ENCODE results near the gene KATNIP. TPM values are rescaled to one million over a fixed set of nuclear protein-coding genes. Genes with fewer than 3 reads are reported as not detected.

KATNIP gene
- total and polyA plus RNA-seq, 7 experiments from 2014 or later = 5.7 to 39.0 (median 20.1) TPM

DNA sequence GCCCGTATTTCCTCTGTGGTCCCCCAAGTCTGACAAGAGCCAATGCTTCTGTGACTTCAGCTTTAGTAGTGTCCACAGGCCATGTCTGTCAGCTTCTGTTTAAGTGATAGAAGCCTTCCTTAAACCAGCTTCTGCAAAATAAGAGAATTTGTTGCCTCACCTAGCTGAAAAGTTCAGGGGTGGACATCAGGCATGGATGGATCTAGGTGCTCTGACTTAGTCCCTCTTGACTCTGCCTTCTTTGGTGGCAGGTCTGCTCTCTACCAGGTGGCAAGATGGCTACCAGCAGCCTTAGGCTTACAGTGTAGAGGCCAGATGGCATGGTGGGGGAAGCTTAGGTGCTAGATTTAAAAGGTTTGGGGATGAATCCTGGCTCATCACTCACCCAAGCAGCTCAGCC is 33.7 kb downstream of the KATNIP start:
- no peaks in the 10 kb centered on the region for H3K27me3 Mint-ChIP-seq
- no peak overlapping the region for H3K4me3 Mint-ChIP-seq
- H3K9me3 ChIP-seq (ENCODE audit: control insufficient read depth in 2 of 3, low read length in 3 of 3) = no peaks in the 10 kb centered on the region
- H3K27ac ChIP-seq (ENCODE audit: low read depth, low read length) = no peak overlapping the region
- peaks cover 0 to 6% (median 0%) of the 10 kb centered on the region in 7 donors for H3K4me1 Mint-ChIP-seq
- no peaks in the 10 kb centered on the region for H3K36me3 ChIP-seq (ENCODE audit: control insufficient read depth in 2 of 3, insufficient read depth in 3 of 3, low read length in 3 of 3)
- ATAC-seq = no peak
- H3K4me3 ChIP-seq (ENCODE audit: low read length) = no peak overlapping the region
- no peaks in the 10 kb centered on the region for H3K27me3 ChIP-seq (ENCODE audit: control insufficient read depth in 2 of 2, insufficient read depth in 2 of 2, low read length in 2 of 2)
- H3K4me1 ChIP-seq (ENCODE audit: control insufficient read depth in 2 of 2, insufficient read depth in 2 of 2, low read length in 2 of 2) = no peaks in the 10 kb centered on the region
- intact Hi-C loops (cut with micrococcal nuclease) = no loop called here
- H3K36me3 Mint-ChIP-seq = peaks cover 3 to 59% (median 33%) of the 10 kb centered on the region in 5 donors
- CTCF ChIA-PET = no interaction called here
- H3K27ac Mint-ChIP-seq = no peak overlapping the region
- no peak for DNase-seq
- H3K9me3 Mint-ChIP-seq = peaks cover 0 to 6% (median 0%) of the 10 kb centered on the region in 11 donors
- POLR2A ChIA-PET = no interaction called here

GRCh38 chr16:27585200-27585599 is 35.3 kb downstream of the KATNIP start:
- peaks cover 0 to 2% (median 0%) of the 10 kb centered on the region in 7 donors for H3K4me1 Mint-ChIP-seq
- peaks cover 3 to 56% (median 36%) of the 10 kb centered on the region in 5 donors for H3K36me3 Mint-ChIP-seq
- ATAC-seq = no peak
- no peak overlapping the region for H3K4me3 Mint-ChIP-seq
- no peaks in the 10 kb centered on the region for H3K9me3 ChIP-seq (ENCODE audit: control insufficient read depth in 2 of 3, low read length in 3 of 3)
- no peak overlapping the region for H3K27ac ChIP-seq (ENCODE audit: low read depth, low read length)
- no peaks in the 10 kb centered on the region for H3K36me3 ChIP-seq (ENCODE audit: control insufficient read depth in 2 of 3, insufficient read depth in 3 of 3, low read length in 3 of 3)
- H3K4me1 ChIP-seq (ENCODE audit: control insufficient read depth in 2 of 2, insufficient read depth in 2 of 2, low read length in 2 of 2) = no peaks in the 10 kb centered on the region
- intact Hi-C loops (cut with micrococcal nuclease) = no loop called here
- peaks cover 0 to 13% (median 0%) of the 10 kb centered on the region in 11 donors for H3K9me3 Mint-ChIP-seq
- ChIA-PET CTCF (no interaction called here), POLR2A (no interaction called here)
- H3K4me3 ChIP-seq (ENCODE audit: low read length) = no peak overlapping the region
- no peaks in the 10 kb centered on the region for H3K27me3 Mint-ChIP-seq
- H3K27ac Mint-ChIP-seq = no peak overlapping the region
- no peak for DNase-seq
- H3K27me3 ChIP-seq (ENCODE audit: control insufficient read depth in 2 of 2, insufficient read depth in 2 of 2, low read length in 2 of 2) = no peaks in the 10 kb centered on the region

DNA sequence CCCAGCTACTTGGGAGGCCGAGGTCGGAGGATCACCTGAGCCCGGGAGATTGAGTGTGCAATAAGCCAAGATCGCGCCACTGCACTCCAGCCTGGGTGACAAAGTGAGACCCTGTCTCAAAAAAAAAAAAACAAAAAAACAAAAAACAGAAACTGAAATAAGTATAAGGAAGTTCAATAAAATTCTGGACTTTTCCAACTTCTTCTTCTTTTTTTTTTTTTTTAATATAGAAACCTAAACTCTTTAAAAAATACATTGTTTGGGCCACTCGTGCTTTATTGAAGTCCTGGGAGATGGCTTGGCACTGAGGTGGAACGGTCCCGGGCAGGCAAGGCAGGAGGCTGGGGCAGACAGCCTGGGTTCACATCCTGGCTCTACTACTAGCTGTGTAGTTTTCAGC is 36.8 kb downstream of the KATNIP start:
- intact Hi-C loops (cut with micrococcal nuclease) = no loop called here
- Mint-ChIP-seq H3K4me3 (no peak overlapping the region), H3K4me1 (peaks cover 0 to 2% (median 0%) of the 10 kb centered on the region in 7 donors), H3K27me3 (no peaks in the 10 kb centered on the region), H3K36me3 (peaks cover 3 to 47% (median 37%) of the 10 kb centered on the region in 5 donors), H3K9me3 (peaks cover 0 to 14% (median 2%) of the 10 kb centered on the region in 11 donors), H3K27ac (no peak overlapping the region)
- DNase-seq (no peak), ATAC-seq (no peak)
- Histone ChIP-seq H3K27me3 (ENCODE audit: control insufficient read depth in 2 of 2, insufficient read depth in 2 of 2, low read length in 2 of 2) (no peaks in the 10 kb centered on the region), H3K4me1 (ENCODE audit: control insufficient read depth in 2 of 2, insufficient read depth in 2 of 2, low read length in 2 of 2) (no peaks in the 10 kb centered on the region), H3K4me3 (ENCODE audit: low read length) (no peak overlapping the region), H3K27ac (ENCODE audit: low read depth, low read length) (no peak overlapping the region), H3K36me3 (ENCODE audit: control insufficient read depth in 2 of 3, insufficient read depth in 3 of 3, low read length in 3 of 3) (peaks cover 0 to 3% (median 0%) of the 10 kb centered on the region in 3 experiments), H3K9me3 (ENCODE audit: control insufficient read depth in 2 of 3, low read length in 3 of 3) (no peaks in the 10 kb centered on the region)
- ChIA-PET CTCF (no interaction called here), POLR2A (no interaction called here)

- POLR2A ChIA-PET = no interaction called here
- peaks cover 0 to 3% (median 0%) of the 10 kb centered on the region in 3 experiments for H3K36me3 ChIP-seq (ENCODE audit: control insufficient read depth in 2 of 3, insufficient read depth in 3 of 3, low read length in 3 of 3)
- CTCF ChIA-PET = no interaction called here
Measured at GRCh38 chr16:27588057-27588456, 38.1 kb downstream of the KATNIP start.

GRCh38 chr16:27591837-27592236 is 41.9 kb downstream of the KATNIP start:
- Histone ChIP-seq H3K9me3 (ENCODE audit: control insufficient read depth in 2 of 3, low read length in 3 of 3) (no peaks in the 10 kb centered on the region), H3K36me3 (ENCODE audit: control insufficient read depth in 2 of 3, insufficient read depth in 3 of 3, low read length in 3 of 3) (peaks cover 0 to 3% (median 0%) of the 10 kb centered on the region in 3 experiments), H3K27me3 (ENCODE audit: control insufficient read depth in 2 of 2, insufficient read depth in 2 of 2, low read length in 2 of 2) (no peaks in the 10 kb centered on the region), H3K4me3 (ENCODE audit: low read length) (no peak overlapping the region), H3K4me1 (ENCODE audit: control insufficient read depth in 2 of 2, insufficient read depth in 2 of 2, low read length in 2 of 2) (no peaks in the 10 kb centered on the region), H3K27ac (ENCODE audit: low read depth, low read length) (no peak overlapping the region)
- no peaks in the 10 kb centered on the region for H3K27me3 Mint-ChIP-seq
- ChIA-PET CTCF (no interaction called here), POLR2A (no interaction called here)
- no peak overlapping the region for H3K27ac Mint-ChIP-seq
- no peak overlapping the region for H3K4me3 Mint-ChIP-seq
- peaks cover 0 to 14% (median 2%) of the 10 kb centered on the region in 11 donors for H3K9me3 Mint-ChIP-seq
- ATAC-seq (no peak), DNase-seq (no peak)
- peaks cover 0 to 28% (median 20%) of the 10 kb centered on the region in 5 donors for H3K36me3 Mint-ChIP-seq
- intact Hi-C loops (cut with micrococcal nuclease) = no loop called here
- no peaks in the 10 kb centered on the region for H3K4me1 Mint-ChIP-seq

More at GRCh38 chr16:27588057-27588456, 38.1 kb downstream of the KATNIP start:
- peaks cover 0 to 2% (median 0%) of the 10 kb centered on the region in 7 donors for H3K4me1 Mint-ChIP-seq
- no peak for ATAC-seq
- Histone ChIP-seq H3K27ac (ENCODE audit: low read depth, low read length) (no peak overlapping the region), H3K27me3 (ENCODE audit: control insufficient read depth in 2 of 2, insufficient read depth in 2 of 2, low read length in 2 of 2) (no peaks in the 10 kb centered on the region), H3K4me1 (ENCODE audit: control insufficient read depth in 2 of 2, insufficient read depth in 2 of 2, low read length in 2 of 2) (no peaks in the 10 kb centered on the region), H3K4me3 (ENCODE audit: low read length) (no peak overlapping the region), H3K9me3 (ENCODE audit: control insufficient read depth in 2 of 3, low read length in 3 of 3) (no peaks in the 10 kb centered on the region)
- intact Hi-C loops (cut with micrococcal nuclease) = no loop called here
- H3K9me3 Mint-ChIP-seq = peaks cover 0 to 14% (median 2%) of the 10 kb centered on the region in 11 donors
- H3K4me3 Mint-ChIP-seq = no peak overlapping the region
- no peaks in the 10 kb centered on the region for H3K27me3 Mint-ChIP-seq
- DNase-seq = no peak
- peak overlapping the region in 1 of 9 donors; percentile 48 for H3K27ac Mint-ChIP-seq
- peaks cover 3 to 44% (median 31%) of the 10 kb centered on the region in 5 donors for H3K36me3 Mint-ChIP-seq

GRCh38 chr16:27595475-27595874 is 45.5 kb downstream of the KATNIP start:
- no peaks in the 10 kb centered on the region for H3K27me3 ChIP-seq (ENCODE audit: control insufficient read depth in 2 of 2, insufficient read depth in 2 of 2, low read length in 2 of 2)
- ATAC-seq (no peak), DNase-seq (no peak)
- Mint-ChIP-seq H3K36me3 (peaks cover 0 to 23% (median 13%) of the 10 kb centered on the region in 5 donors), H3K4me1 (no peaks in the 10 kb centered on the region), H3K27ac (no peak overlapping the region), H3K9me3 (peaks cover 0 to 5% (median 0%) of the 10 kb centered on the region in 11 donors), H3K27me3 (no peaks in the 10 kb centered on the region), H3K4me3 (no peak overlapping the region)
- intact Hi-C loops (cut with micrococcal nuclease) = no loop called here
- H3K4me1 ChIP-seq (ENCODE audit: control insufficient read depth in 2 of 2, insufficient read depth in 2 of 2, low read length in 2 of 2) = no peaks in the 10 kb centered on the region
- ChIA-PET POLR2A (no interaction called here), CTCF (no interaction called here)
- no peak overlapping the region for H3K4me3 ChIP-seq (ENCODE audit: low read length)
- no peaks in the 10 kb centered on the region for H3K9me3 ChIP-seq (ENCODE audit: control insufficient read depth in 2 of 3, low read length in 3 of 3)
- peaks cover 0 to 8% (median 0%) of the 10 kb centered on the region in 3 experiments for H3K36me3 ChIP-seq (ENCODE audit: control insufficient read depth in 2 of 3, insufficient read depth in 3 of 3, low read length in 3 of 3)
- no peak overlapping the region for H3K27ac ChIP-seq (ENCODE audit: low read depth, low read length)

DNA sequence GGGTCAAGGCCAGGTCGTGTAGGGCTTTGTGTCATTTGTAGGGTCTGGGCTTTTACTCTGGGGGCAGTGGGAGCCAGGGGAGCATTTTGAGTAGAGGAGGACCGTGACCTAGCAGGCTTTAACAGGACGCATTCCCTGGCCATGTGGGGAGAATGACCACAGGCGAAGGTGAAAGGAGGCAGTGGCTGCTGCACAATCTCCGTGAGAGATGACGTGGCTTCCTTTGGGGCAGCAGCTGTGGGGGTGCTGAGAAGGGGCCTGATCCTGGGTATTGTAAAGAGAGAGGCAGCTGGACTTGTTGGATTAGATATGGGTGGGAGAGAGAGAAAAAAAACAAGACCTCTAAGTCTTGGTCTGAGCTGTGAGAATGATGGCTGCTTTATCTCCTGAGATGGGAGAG is 46.0 kb downstream of the KATNIP start:
- no peaks in the 10 kb centered on the region for H3K4me1 Mint-ChIP-seq

More for the DNA sequence above, 46.0 kb downstream of the KATNIP start:
- DNase-seq (no peak), ATAC-seq (no peak)
- ChIA-PET CTCF (no interaction called here), POLR2A (no interaction called here)
- Mint-ChIP-seq H3K9me3 (no peaks in the 10 kb centered on the region), H3K36me3 (peaks cover 0 to 18% (median 8%) of the 10 kb centered on the region in 5 donors), H3K27ac (no peak overlapping the region), H3K4me3 (no peak overlapping the region), H3K27me3 (no peaks in the 10 kb centered on the region)
- peaks cover 0 to 7% (median 0%) of the 10 kb centered on the region in 3 experiments for H3K36me3 ChIP-seq (ENCODE audit: control insufficient read depth in 2 of 3, insufficient read depth in 3 of 3, low read length in 3 of 3)
- no peaks in the 10 kb centered on the region for H3K4me1 ChIP-seq (ENCODE audit: control insufficient read depth in 2 of 2, insufficient read depth in 2 of 2, low read length in 2 of 2)
- H3K9me3 ChIP-seq (ENCODE audit: control insufficient read depth in 2 of 3, low read length in 3 of 3) = no peaks in the 10 kb centered on the region
- no peaks in the 10 kb centered on the region for H3K27me3 ChIP-seq (ENCODE audit: control insufficient read depth in 2 of 2, insufficient read depth in 2 of 2, low read length in 2 of 2)
- intact Hi-C loops (cut with micrococcal nuclease) = no loop called here
- no peak overlapping the region for H3K4me3 ChIP-seq (ENCODE audit: low read length)
- no peak overlapping the region for H3K27ac ChIP-seq (ENCODE audit: low read depth, low read length)

Data from naive thymus-derived CD4-positive, alpha-beta T cell (primary cell).